Natural killer cell (primary cell): ENCODE results near the gene NRF1. TPM values are rescaled to one million over a fixed set of nuclear protein-coding genes. Genes with fewer than 3 reads are reported as not detected.

Experiments used
- ATAC-seq, 3 donors: fragments of 150-1000 bp in 2 of 3; fragments of 200-7000 bp in 1 of 3; cut with Tn5 transposase; 1 replicate in 1 of 3; 2 replicates in 2 of 3; pipeline ENCODE4 v1.10.0; 2021; ENCODE audit warnings: mild to moderate bottlenecking in 2 of 3, moderate library complexity in 2 of 3
- DNase-seq, 2 donors: peaks; one replicate each; pipeline versions ENCODE4 v3.0.0 to v3.0.0-alpha.2; 2013 to 2021; ENCODE audit warnings: mixed read lengths in 1 of 2
- H3K27ac ChIP-seq: one replicate; pipeline ENCODE4 v1.5.1; 2013; ENCODE audit warnings: mild to moderate bottlenecking, low read length
- H3K27me3 ChIP-seq: one replicate; pipeline ENCODE4 v1.6.1; 2013; ENCODE audit warnings: low read length; ENCODE audit not compliant: control insufficient read depth, insufficient read depth
- H3K36me3 ChIP-seq: one replicate; pipeline ENCODE4 v1.6.1; 2013; ENCODE audit warnings: low read length; ENCODE audit not compliant: control insufficient read depth, insufficient read depth
- H3K4me1 ChIP-seq: one replicate; pipeline ENCODE4 v1.6.1; 2013; ENCODE audit warnings: low read length; ENCODE audit not compliant: control insufficient read depth, insufficient read depth
- H3K4me3 ChIP-seq: one replicate; pipeline ENCODE4 v1.5.1; 2013; ENCODE audit warnings: low read length
- H3K9me3 ChIP-seq: one replicate; pipeline ENCODE4 v1.6.1; 2013; ENCODE audit warnings: low read length; ENCODE audit not compliant: control insufficient read depth, insufficient read depth
- H3K27ac Mint-ChIP-seq, 2 donors: one replicate each; pipeline ENCODE4 v1.8.0; 2022; ENCODE audit warnings: mild to moderate bottlenecking in 2 of 2, mixed read lengths in 2 of 2, moderate library complexity in 1 of 2
- H3K27me3 Mint-ChIP-seq, 2 donors: one replicate each; pipeline ENCODE4 v1.8.0; 2022; ENCODE audit warnings: low read depth in 2 of 2, mixed read lengths in 2 of 2
- H3K36me3 Mint-ChIP-seq: one replicate; pipeline ENCODE4 v1.8.0; 2022; ENCODE audit warnings: mixed read lengths
- H3K4me1 Mint-ChIP-seq, 2 donors: one replicate each; pipeline ENCODE4 v1.8.0; 2022; ENCODE audit warnings: mixed read lengths in 2 of 2
- H3K4me3 Mint-ChIP-seq: one replicate; pipeline ENCODE4 v1.8.0; 2022; ENCODE audit warnings: mild to moderate bottlenecking, moderate library complexity, mixed read lengths
- H3K9me3 Mint-ChIP-seq, 2 donors: one replicate each; pipeline ENCODE4 v1.8.0; 2022; ENCODE audit warnings: mixed read lengths in 2 of 2
- CTCF ChIP-seq: fragments of 200-600 bp; IDR thresholded peaks from one replicate; pipeline ENCODE4 v1.8.0; 2022; ENCODE audit warnings: antibody characterized with exemption
- WGBS: methylation state at CpG from one replicate; pipeline ENCODE4 v1.1.7; 2013; ENCODE audit warnings: missing lambda C conversion rate; ENCODE audit not compliant: insufficient coverage; 5-methylcytosine and 5-hydroxymethylcytosine counted together
- intact Hi-C: fragments of 100-400 bp; cut with micrococcal nuclease; formaldehyde crosslinking; loops from one replicate; pipeline ENCODE4 v1.14.2; 2022
- total RNA-seq, 4 donors: library from RNA; stranded (reverse); fragments of 120-200 nt in 1 of 4; gene quantifications; one replicate each; pipeline versions ENCODE4 v1.2.3 to v1.2.4, GENCODE V29; 2013 to 2022

Gene NRF1
- total RNA-seq, 3 donors from 2014 or later (not counting 1 experiment from before 2014, with no cell fraction given) = 39.8 to 43.5 (median 40.1) TPM

GRCh38 chr7:129686063-129686462, 74.5 kb downstream of the NRF1 start:
- Histone ChIP-seq H3K27ac (no peak overlapping the region), H3K36me3 (peaks cover 13% of the 10 kb centered on the region), H3K4me3 (no peak overlapping the region), H3K27me3 (no peaks in the 10 kb centered on the region), H3K4me1 (no peaks in the 10 kb centered on the region), H3K9me3 (no peaks in the 10 kb centered on the region)
- DNase-seq = no peak
- no peak overlapping the region for H3K27ac Mint-ChIP-seq
- TF ChIP-seq CTCF = no peak
- no peaks in the 10 kb centered on the region for H3K36me3 Mint-ChIP-seq
- no peaks in the 10 kb centered on the region for H3K9me3 Mint-ChIP-seq
- intact Hi-C loops = no loop called here
- ATAC-seq = no peak
- no peaks in the 10 kb centered on the region for H3K27me3 Mint-ChIP-seq
- peaks cover 2 to 10% of the 10 kb centered on the region in 2 donors for H3K4me1 Mint-ChIP-seq
- WGBS = 100% methylated on average over 2 of the region's 2 CpGs
- H3K4me3 Mint-ChIP-seq = no peak overlapping the region

GRCh38 chr7:129688503-129689222, 77.1 kb downstream of the NRF1 start:
- no peak for DNase-seq

GRCh38 chr7:129689995-129690581, 78.6 kb downstream of the NRF1 start:
- H3K9me3 ChIP-seq = no peaks in the 10 kb centered on the region
- Mint-ChIP-seq H3K27ac (no peak overlapping the region), H3K4me1 (peaks cover 6 to 19% of the 10 kb centered on the region in 2 donors), H3K4me3 (no peak overlapping the region), H3K9me3 (no peaks in the 10 kb centered on the region), H3K36me3 (peaks cover 13% of the 10 kb centered on the region), H3K27me3 (no peaks in the 10 kb centered on the region)
- ATAC-seq = no peak
- H3K4me1 ChIP-seq = no peaks in the 10 kb centered on the region
- H3K4me3 ChIP-seq = no peak overlapping the region
- H3K36me3 ChIP-seq = peaks cover 30% of the 10 kb centered on the region
- H3K27ac ChIP-seq = no peak overlapping the region
- no peak for TF ChIP-seq CTCF
- no peak for DNase-seq
- WGBS = 98% methylated on average over 6 of the region's 6 CpGs
- no peaks in the 10 kb centered on the region for H3K27me3 ChIP-seq
- intact Hi-C loops = no loop called here

More at GRCh38 chr7:129688503-129689222, 77.1 kb downstream of the NRF1 start:
- 79% methylated on average over 3 of the region's 5 CpGs for WGBS
- no peaks in the 10 kb centered on the region for H3K9me3 ChIP-seq
- peaks cover 30% of the 10 kb centered on the region for H3K36me3 ChIP-seq
- no peaks in the 10 kb centered on the region for H3K4me1 ChIP-seq
- H3K36me3 Mint-ChIP-seq = peaks cover 13% of the 10 kb centered on the region
- no peak overlapping the region for H3K27ac ChIP-seq
- H3K4me3 Mint-ChIP-seq = no peak overlapping the region
- ATAC-seq = no peak
- no peak overlapping the region for H3K27ac Mint-ChIP-seq
- intact Hi-C loops = no loop called here
- no peaks in the 10 kb centered on the region for H3K27me3 Mint-ChIP-seq
- peaks cover 6 to 19% of the 10 kb centered on the region in 2 donors for H3K4me1 Mint-ChIP-seq
- H3K27me3 ChIP-seq = no peaks in the 10 kb centered on the region
- H3K4me3 ChIP-seq = no peak overlapping the region
- H3K9me3 Mint-ChIP-seq = no peaks in the 10 kb centered on the region
- TF ChIP-seq CTCF = no peak
